Measurements from ENCODE around the gene DBNDD1.

GRCh38 chr16:90012991-90013745 is 6.1 kb downstream of the DBNDD1 start:
- TF ChIP-seq ZSCAN23 (tag by site-specific recombination; IDR thresholded peaks at IDR 0.05) (no peak), TCF7L2 (IDR thresholded peaks at IDR 0.05; ENCODE audit: borderline replicate concordance, low read depth, low read length) (no peak), ZNF280D (tag by site-specific recombination; IDR thresholded peaks at IDR 0.05) (no peak), CTCF (tag by site-specific recombination; IDR thresholded peaks at IDR 0.05) (no peak), PATZ1 (tag by site-specific recombination; IDR thresholded peaks at IDR 0.05) (no peak)

Data from HEK293 (cell line).